Medulla oblongata (tissue), 1 donor: ENCODE data around the gene TRIM7.
"Not testable (repeated sequence)": the region's sequence is repeated elsewhere in the genome, so short reads cannot be mapped to it uniquely, and the experiment has no call there.

Experiments
- DNase-seq: peaks from one replicate; pipeline ENCODE4 v3.0.0-alpha.2; 2015; ENCODE audit errors: extremely low spot score

The TRIM7 gene

DNA sequence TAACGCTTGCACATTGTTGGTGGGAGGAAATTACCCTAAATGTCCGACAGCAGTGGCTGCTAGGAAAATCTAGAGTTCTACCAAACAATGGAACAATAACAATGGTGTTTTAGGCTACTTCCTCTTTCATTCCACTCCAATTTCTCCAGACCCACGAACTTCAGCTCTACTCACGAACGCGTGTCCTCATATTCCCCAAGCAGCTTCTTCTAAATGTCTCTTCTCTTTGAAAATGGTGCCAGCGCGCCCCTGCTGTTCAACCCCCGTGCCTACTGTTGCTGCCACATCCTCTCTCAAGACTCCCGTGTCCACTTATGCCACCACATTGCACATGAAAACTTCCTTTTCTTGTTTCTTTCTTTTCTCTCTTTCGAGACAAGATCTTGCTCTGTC is 32.0 kb downstream of the TRIM7 start:
- no peak for DNase-seq

DNA sequence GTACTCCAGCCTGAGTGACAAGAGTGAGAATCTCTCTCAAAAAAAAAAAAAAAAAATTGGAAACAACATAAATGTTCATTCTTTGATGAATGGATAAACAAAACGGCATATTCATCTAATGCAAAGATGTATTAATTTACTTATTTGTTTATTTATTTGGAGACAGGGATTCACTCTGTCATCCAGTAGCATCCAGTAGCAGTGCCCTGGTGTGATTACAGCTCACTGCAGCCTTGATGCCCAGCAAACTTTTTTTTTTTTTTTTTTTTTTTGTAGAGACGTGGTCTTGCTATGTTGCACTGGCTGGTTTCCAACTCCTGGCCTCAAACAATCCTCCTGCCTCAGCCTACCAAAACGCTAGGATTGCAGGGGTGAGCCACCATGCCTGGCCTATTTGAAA is 33.2 kb downstream of the TRIM7 start:
- DNase-seq = no peak

DNA sequence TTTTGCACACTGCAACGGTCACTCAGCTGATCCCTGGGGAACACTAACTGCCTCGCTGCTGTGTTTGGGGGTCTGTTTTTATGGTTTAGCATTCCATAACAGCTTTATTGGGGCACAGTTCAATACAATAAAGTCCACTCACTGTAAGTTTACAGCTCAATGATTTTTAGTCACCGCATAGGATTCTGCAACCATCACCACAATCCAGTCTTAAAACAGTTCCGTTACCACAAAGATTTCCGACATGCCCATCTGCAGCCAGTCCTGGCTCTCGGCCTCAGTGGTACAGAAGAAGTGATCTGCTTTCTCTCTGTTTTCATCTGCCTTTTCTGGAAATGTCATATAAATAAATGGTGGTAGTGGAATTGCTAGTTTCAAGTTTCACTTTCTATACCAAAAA is 34.0 kb downstream of the TRIM7 start:
- no peak for DNase-seq

DNA sequence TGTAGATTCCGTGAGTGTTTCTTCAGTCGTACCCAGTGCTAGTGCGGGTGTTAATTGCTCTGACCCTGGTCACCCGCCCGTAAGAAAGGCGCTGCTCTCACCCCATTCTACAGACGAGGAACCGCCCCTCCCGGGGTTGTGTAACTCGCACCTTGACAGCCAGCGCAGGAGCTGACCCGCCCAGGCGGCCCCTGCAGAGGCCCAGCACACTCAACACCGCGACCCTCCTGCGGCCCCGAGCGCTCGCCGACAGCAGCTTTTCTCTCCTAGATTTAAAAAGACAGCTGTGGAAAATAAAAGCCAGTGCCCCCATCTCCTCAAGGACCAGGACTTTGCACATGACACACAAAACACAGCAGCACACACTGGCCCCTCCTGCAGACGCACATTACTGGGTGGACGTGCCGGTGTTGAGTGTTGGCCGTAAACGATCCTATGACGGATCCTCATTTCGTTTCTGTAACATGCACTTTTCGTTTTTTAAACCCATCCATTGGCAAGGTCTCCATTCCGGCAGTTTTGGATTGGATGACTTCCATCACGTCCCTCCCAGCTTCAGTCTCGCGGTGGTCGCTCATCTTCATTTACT is 34.7 kb downstream of the TRIM7 start:
- DNase-seq = no peak

DNA sequence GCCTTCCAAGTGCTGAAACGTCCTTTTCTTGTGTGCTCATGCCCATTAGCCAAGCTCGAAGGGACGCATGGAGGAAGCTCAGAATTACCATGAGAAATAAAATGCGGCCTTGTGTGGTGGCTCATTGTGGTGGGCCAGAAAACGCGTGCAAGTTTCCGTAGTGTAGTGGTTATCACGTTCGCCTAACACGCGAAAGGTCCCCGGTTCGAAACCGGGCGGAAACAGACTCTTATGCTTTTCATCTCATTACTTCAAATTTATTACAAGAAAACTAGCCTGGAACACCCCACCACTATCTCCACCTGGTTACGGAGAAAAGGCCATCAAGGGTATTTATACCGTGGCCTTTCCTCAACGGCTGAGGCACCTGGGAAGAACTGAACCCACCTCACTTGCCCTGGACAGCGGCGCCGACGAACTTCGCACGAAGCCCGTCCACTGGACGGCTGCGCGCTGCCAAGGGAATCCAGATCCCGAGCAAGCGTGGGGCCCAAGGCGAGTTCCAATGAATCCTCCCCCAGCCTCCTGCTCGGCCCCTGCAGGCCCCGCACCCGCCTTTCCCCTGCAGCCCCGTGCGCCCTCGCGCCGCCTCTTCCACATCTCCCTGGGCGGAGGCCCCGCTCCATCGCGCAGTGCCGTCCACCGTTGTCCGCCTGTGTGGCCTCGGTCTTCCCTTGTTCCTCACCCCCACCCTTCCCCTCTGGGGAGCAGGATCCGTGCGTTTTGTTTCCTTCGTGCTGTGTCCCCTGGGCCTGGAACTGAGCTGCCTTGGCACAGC is 35.3 kb downstream of the TRIM7 start:
- DNase-seq = not testable (repeated sequence)

DNA sequence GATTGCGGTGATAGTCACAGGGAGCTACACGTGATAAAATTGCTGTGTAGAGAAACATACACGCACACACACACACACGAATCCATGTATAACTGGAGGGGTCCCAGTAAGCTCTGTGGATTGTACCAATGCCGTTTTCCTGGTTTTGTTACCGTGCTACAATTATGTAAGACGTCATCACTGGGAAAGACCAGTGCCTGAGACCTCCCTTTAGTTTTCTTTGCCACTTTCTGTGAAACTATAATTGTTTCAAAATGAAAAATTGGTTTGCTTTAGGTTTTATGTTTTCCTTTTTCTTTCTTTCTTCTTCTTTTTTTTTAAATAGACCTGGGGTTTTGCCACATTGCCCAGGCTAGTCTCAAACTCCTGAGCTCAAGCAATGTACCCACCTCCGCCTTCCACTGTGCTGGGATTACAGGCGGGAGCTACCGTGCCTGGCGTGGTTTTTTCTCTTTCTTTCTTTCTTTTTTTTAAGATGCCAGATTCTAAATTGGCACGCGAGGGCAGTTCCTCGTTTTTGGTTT is 36.3 kb downstream of the TRIM7 start:
- no peak for DNase-seq

DNA sequence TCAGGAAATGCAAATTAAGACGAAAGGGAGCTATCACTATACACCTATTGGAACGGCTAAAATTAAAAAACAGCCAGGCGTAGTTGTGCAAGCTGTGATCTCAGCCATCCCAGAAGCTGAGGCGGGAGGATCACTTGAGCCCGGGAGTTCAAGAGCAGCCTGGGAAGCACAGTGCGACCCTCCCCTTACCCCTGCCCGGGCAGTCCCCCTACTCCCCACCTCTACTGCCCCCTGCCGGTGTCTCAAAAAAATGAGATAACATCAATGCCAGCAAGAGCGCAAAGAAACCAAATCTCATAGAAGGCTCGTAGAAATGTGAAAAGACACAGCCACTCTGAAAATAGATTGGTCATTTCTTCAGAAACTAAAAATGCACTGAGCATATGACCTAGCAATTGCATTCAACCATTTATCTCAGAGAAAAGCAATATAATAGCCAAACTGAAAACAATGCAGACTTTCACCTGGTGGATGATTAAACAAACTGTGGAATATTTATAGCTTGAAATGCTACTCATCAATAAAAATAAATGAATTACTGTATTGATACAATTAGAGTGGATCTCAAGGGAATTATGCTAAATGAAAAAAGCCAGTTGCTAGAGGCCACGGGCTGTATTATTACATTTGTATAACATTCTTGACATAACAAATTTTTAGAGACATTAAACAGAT is 37.0 kb downstream of the TRIM7 start:
- DNase-seq = no peak

DNA sequence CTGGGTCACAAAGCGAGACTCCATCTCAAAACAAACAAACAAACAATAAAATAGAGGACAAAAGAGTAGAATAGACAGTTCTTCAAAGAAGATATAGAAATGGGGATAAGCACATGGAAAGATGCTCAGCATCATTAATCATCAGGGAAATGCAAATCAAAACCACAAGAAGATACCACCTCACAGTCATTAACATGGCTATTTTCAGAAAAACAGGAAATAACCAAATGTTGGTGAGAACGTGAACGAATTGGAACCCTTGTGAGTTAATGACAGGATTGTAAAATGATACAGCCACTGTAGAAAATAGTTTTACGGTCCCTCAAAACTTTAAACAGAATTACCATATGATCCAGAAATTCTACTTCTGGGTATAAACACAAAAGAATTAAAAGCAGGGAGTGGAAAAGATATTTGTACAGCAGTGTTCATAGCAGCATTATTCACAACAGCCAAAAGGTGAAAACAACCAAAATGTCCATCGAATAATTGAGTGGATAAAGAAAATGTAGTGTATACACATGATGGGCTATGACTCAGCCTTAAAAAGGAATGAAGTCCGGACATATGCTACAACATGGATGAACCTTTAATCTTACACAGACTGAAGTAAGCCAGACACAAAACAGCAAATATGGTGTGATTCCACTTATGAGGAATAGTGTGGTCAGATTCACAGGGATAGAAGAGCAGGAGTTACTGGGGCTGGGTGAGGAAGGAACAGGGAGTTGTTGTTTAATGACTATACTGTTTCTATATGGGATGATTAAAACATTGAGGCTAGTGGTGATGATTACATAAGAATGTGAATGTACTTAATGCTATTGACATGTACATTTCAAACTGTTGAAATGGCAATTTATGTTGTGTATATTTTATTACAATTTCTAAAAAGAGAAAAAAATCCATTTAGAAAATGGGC is 37.9 kb downstream of the TRIM7 start:
- DNase-seq = no peak

DNA sequence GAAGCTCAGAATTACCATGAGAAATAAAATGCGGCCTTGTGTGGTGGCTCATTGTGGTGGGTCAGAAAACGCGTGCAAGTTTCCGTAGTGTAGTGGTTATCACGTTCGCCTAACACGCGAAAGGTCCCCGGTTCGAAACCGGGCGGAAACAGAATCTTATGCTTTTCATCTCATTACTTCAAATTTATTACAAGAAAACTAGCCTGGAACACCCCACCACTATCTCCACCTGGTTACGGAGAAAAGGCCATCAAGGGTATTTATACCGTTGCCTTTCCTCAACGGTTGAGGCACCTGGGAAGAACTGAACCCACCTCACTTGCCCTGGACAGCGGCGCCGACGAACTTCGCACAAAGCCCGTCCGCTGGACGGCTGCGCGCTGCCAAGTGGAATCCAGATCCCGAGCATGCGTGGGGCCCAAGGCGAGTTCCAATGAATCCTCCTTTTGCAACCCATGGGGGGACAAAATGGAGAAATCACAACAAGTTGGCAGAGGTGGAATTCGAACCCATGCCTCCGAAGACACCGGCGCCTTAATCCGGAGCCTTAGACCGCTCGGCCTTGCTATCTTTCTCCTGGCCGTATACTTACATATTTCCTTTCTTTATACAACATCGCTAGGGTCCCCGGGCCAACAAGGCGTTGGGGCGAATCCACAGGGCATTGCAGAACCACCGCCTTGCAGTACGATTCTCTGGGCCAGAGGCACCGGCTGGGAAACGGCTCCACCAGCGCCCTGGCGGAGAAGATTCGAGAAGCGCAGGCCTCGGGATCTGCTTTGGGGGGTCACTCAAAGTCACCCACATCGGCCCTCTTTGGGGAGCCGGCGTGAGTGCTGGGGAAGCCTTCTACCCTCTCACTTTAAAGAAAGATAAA is 40.7 kb downstream of the TRIM7 start:
- DNase-seq = no peak

DNA sequence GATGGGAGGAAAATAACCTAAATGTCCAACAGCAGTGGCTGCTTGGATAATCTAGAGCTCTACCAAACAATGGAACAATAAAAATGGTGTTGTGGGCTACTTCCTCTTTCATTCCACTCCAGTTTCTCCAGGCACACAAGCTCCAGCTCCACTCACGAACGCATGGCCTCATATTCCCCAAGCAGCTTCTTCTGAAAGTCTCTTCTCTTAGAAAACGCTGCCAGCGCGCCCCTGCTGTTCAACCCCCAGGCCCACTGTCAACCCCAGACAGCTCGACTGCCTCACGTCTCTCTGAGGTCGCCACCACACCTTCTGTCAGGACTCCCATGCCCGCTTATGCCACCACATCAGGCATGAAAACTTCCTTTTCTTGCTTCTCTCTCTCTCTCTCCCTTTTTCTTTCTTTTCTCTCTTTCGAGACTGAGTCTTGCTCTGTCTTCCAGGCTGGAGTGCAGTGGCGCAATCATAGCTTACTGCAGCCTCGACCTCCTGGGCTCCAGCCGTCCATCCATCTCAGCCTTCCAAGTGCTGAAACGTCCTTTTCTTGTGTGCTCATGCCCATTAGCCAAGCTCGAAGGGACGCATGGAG is 41.4 kb downstream of the TRIM7 start:
- no peak for DNase-seq

DNA sequence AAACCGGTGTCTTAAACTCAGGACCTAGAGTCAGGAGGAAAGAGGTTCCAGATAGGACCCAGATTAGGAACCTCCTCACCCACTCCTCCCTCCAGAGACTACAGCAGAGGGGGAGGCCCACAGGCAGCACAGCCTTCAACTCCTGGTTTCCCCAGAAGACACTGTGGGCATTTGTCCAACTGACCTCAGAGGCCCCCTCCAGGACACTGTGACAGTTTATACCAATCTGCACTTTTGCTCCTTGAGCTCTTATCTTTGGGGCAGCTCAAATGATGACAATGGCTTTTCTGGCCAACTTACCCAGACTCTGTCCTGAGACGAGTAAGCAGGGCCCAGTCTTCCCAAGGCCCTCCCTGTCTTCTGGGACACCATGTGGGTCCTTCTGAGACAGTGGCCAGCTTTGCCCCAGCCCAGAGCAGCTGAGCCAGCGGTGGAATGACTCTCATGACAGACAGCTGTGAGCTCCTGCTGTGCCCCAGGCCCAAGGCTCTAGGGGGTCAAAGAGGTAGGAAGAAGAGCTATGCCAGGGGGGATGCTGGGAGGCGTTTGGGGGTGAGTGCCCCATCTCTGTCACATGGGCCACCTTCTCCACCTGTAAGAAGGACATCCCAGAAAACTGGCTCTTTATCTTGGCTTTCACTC is 43.3 kb downstream of the TRIM7 start:
- DNase-seq = no peak

DNA sequence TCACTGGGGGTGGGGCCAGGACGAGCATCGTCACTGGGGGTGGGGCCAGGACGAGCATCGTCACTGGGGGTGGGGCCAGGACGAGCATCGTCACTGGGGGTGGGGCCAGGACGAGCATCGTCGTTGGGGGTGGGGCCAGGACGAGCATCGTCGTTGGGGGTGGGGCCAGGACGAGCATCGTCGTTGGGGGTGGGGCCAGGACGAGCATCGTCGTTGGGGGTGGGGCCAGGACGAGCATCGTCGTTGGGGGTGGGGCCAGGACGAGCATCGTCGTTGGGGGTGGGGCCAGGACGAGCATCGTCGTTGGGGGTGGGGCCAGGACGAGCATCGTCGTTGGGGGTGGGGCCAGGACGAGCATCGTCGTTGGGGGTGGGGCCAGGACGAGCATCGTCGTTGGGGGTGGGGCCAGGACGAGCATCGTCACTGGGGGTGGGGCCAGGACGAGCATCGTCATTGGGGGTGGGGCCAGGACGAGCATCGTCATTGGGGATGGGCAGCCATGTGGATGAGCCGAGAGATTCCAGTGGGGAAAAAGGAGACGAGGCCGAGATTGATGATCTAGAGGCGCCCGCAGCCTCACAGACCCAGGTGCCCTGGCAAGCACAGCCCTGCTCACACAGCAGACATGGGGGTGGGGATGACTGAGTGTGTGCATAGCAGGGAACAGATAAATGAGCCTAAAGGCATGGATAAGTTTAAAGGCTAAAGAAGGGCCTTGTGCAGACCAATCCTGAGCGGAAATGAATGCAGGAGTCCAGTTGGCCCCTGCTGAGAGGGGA is 44.1 kb downstream of the TRIM7 start:
- peak; percentile 57 for DNase-seq

DNA sequence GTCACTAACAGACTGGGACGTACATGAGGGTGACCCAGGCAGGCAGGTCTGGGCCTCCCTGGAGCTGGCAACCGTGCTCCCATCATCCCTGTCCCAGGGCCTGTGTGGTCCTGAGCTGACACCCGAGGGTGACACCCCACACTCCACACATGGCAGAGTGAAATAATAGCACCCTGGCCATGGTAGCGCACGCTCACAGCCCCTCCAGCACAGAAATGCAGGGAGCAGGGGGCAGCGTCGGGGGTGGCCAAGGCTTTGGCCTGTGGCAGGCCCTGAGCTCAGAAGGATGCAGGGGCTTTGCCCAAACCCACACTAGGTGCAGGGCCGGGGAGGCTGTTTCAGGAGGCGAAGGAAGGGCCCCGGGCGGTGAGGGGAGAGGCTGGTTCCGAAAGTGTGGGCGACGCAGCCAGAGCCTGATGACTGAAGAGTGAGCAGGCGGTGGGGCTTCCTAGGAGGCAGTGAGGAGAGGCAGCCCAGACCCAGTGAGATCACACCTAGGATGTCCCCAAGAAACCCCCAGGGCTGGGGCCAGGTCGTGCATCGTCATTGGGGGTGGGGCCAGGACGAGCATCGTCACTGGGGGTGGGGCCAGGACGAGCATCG is 44.7 kb downstream of the TRIM7 start:
- peak; percentile 54 for DNase-seq

DNA sequence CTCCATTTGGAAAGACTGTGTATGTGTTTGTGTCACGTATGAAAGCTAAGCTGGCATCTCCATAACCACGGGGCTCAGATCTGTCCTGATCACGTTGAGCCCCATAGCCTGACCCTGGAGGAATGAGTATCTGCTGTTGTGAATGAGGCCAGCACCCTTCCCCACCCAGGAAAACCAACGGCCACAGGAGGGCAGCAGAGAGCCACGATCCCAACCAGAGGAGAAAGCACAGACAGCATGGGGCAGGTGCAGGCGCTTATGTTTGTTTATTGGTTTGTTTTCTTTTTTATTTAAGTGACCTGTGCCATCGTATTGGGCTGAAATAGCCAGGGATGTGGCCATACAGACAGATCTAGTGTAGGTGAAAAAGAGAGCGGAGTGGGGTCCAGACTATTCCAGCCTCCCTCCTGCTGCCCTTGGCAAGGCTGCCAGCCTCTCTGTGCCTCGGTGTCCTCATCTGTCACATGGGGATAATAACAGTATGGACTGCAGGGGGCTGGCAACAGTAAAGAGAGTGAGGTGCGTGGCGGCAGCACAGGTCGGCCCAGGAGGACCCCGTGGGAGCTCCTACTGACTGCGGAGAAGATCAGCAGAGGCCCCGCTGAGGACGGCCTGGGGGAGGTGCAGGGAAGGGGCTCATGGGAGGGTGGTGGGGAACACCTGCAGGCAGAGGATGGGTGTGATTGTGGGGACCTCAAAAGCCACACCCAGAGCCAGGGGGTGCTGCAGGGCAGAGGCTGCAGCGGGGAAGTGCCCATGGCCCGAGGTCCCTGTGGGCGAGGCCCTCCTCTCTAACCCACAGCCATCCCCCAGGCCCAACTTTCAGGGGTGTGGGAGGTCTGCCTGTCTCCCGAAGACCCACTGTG is 45.5 kb downstream of the TRIM7 start:
- peak; percentile 93 for DNase-seq

DNA sequence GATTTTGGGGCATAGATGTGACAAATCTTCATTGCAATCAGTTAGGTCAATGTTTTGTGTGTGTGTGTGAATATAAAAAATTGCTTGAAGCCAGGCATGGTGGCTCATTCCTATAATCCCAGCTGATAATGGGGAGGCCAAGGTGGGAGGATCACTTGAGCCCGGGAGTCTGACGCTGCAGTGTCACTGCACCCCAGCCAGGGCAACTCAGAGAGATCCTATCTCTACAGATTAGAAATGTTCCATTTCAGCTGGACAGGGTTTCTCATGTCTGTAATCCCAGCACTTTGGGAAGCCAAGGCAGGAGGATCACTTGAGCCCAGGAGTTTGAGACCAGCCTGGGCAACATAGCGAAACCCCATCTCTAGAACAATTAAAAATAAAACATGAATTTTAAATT is 46.1 kb downstream of the TRIM7 start:
- no peak for DNase-seq

DNA sequence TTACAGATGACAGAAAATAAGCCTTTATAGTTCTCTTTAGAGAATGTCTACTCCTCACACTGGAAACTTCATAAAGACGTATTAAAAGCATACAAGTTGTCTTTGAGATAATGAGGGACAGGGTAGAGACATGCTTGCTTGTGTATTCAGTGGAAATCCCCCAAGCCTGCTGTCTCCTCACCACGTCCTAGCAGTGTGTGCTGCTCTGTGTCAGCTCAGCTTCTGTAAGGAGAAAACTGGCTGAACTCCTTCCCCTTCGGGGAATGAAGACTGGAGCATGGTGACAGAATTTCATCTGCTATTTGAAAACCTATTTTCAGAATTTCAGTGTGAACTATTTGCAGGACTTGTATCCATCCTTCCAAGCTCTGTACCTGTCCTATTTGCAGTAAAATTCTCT is 48.2 kb downstream of the TRIM7 start:
- no peak for DNase-seq

DNA sequence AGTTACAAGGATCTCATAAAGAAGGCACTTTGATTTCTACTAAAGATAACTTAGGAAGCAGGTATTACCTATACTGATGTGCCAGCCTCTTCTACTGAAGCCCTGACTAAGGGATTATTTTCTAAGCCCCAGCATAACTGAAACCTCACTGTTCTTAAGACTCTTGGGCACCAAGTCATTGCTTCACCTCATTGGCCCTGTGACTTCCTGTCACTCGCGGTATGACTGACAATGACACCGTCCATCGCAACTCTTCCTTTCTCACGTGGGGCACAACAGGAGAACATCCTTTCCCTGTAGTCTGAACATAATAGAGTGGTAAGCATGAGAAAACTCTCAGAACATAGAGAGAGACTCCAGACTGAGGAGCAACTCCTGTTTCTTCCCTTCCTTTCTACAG is 51.2 kb downstream of the TRIM7 start:
- no peak for DNase-seq

DNA sequence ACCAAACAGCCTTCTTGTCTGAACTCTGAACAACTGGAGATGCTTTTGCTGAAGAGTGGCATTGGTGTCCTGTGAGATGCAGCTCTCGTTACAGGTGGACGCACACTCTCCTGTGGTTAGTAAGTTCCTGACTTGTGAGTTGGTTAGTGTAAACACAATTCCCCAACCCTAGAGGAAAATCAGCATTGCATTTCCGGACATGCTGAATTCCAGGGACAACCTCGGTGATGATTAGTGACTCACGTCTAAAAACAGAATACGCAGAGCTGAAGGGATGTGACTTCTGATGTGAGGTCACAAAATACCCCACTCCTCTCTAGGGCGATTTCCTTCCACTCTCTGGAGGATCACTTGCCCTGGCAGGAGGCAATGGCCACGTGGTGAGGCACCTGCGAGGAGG is 52.6 kb downstream of the TRIM7 start:
- no peak for DNase-seq
